Stimulated activated CD8-positive, alpha-beta memory T cell treated with anti-CD3 and anti-CD28 coated beads, Interleukin-7, amount 100 ng/mL, for 24 hours (primary cell): ENCODE results near the gene IRX1.

Experiments used
- DNase-seq: peaks from one replicate; pipeline ENCODE4 v3.0.0-alpha.2; 2020; ENCODE audit warnings: low read depth

The IRX1 gene

DNA sequence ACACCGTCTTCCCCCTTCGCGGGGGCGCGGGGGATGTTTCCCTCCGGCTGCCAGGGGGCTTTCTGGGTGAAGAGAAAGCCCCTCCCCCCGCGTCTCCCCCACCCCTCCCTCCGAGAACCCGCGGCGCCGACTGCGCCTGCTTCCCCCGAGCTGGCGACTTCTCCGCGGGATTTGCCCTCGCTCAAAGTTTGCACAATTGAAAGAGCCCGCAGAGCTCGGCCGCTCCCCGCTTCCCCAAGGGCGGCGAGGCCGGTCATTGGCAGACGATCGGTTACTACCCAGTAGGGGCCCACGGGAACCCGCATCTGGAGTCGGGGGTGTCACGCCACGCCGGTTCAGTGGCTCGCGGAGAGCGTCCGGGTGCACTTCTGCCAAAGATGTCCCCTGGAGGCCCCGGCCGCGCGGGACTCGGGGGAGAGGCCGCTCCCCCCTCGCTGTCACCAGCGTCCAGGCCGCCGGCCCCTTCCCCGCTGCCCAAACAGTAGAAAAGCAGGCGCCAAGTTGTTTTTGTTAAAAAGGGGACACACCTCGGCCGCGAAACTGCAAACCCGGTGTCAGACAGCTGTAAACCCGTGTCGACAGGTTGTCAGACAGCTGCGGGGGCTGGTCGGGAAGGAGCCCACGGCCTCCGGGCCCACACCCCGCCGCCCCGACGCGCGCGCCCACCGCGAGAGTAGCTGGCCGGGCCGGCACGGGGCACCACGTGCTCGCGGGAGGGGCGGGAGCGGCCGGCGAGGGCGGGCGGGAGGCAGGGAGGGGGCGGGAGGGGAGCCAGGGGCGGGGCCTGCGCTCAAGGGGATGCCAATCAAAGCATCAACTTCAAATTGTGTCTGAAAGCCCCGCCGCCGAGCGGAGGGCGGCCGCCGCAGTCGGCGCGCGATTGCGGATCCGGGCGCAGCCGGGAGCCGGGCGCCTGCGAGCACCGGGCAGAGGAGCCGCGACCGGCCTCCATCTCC, at the start of gene IRX1:
IRX1 (plus strand) TSS at position 827 of the 956 bp plus-strand sequence. CDS start 274 bp downstream, outside the sequence.
- DNase-seq = no peak

DNA sequence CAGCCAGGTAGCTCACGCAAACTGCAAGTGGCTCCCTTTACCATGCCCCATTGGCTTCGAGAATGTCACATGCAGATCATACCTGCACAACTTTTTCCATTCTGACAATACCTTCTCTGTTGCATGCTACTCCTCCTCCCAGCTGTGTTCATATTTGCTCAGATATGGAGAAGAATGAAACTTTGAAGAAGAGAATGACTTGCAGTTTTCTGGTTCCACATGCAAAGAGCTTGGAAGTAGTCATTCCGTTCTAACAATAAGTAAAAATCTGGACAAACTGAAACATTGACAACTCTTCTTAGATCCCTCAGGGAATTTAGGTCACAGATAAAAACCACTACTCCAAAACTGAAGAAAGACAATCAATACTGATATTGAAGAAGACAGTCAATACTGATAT, 49.6 kb upstream of the IRX1 start:
- DNase-seq = no peak

DNA sequence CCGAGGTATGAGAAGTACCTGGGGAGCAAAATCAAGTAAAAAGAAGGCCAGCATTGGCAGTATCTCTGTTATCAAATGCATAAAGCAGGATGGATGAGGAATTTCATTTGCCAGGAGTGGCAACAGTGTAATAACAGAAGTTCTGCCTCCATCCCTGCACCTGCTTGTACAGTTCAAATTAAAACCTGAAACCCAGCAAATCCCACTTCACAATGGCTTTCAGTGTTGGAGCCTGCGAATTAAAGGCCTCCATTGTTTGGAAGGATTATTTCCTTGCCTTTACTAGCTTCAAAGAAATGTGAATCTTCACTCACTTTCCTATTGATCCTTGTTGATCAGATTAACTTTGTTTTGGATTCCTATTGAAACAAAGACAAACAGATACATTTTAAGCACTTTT, 31.5 kb upstream of the IRX1 start:
- DNase-seq = no peak

DNA sequence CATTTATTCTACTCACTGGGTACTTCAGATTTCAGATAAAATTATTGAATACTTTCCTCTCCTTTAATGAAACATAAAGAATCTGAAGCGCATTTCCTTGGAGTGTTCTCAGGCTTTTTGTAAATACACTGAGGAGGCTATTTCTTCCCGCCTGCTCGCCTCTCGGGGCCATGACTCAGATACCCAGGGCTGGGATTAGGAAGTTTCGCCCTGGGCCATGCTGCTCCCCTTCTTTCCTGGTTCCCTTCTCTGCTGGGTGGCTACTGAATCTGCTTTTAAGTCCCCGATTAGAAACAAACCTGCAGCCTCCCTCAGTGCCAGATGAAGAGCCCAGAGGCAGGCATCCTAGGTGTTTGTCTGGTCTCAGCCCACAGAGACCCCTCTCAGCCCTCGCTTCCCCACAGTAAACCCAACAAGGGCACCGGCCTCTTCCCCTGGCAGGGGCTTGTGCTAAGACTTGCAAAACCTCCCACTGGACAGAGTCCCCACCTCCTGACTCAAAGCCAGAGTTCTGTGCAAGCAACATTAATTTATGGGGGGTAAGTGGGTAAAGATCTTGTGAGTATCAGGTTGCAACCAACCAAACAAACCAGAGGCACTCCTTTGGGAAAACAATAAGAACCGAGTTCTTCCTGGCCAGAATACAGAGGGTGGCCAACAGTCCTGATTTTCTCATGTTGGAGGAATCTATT, 30.7 kb upstream of the IRX1 start:
- DNase-seq = no peak

DNA sequence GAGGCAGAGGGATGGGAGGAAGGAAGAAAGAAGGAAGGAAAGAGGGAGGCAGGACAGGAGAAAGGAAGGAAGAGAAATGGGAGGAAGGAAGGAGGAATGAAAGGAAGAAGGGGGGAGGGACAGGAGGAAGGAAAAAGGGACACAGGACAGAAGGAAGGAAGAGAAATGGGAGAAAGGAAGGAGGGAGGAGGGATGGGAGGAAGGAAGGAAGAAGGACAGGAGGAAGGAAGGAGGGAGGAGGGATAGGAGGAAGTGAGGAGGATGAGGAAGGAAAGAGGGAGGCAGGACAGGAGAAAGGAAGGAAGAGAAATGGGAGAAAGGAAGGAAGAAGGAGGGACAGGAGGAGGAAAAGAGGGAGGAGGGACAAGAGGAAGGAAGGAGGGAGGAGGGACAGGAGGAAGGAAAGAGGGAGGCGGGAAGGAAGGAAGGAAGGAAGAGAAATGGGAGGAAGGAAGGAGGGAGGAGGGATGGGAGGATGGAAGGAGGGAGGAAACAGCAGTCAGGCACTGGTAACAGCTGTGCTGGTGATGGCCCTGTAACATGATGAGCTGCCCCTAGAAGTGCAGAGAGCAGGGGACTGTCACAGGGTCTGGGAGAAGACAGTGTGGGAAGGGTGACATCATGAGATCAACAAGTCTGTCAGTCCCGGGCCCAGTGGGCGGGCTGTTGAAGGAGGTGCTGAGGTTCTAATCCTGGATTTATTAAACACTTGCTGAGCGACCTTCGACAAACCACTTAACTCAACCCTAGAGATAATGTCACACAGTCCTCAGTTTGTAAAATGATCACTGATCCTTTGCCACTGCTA, 10.7 kb upstream of the IRX1 start:
- no peak for DNase-seq

DNA sequence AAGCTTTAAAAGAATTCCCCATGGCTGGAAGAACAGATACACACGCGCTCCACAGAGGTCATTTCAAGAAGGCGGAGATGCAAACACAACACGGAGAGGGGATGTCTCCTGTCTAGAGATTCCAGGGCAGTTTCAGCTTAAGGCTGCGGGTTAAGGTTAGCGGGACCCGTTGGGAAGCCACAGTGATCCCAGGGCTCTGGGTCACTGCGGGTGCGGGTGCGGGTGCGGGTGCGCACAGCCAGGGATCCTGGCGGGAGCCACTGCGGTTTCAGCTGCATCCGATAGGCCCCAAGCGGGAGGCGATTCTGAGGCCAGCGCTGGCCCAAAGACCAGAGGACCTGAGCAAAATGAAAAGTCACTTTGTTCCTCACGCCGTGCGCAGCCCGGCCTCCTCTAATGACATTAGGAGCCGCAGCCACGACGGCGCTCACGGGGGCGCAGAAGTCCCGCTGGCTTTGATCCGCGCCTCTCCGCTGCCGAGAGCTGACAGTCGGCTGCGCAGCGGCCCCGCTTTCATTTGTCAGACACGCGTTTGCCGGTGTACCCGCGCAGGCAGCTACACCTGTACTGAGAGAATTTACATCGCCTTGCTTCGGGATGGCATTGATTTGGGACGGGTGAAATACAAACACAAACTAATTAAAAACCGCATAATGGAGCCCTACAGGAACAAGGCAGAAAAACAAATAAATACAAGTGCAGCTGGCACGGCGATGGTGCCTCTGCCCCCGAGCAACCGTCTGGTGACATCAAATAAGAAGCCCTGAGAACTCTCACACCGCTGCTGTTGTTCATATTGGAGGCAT, 5.3 kb upstream of the IRX1 start:
- no peak for DNase-seq

- no peak for DNase-seq
These were observed 4.4 kb upstream of the IRX1 start for GRCh38 chr5:3590967-3591900.

DNA sequence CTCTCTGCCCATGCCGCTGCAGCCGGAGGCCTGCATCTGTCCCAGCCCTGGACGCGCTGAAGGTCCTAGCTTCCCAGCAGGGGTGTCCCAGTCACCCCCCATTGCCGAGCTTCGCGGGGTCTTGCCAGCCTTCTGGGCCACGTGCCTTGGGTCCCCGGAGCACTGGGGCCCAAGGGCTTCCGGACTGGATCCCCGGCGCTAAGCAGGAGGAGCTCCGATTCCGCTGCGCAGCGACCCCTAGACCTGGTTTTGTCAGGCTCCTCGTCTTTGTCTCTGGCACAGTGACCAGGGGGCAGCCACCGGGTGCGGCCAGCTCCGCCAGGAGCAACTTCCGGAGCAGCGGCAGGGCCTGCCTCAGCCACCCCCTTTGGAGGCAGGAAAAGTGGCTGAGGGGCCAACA, 3.3 kb upstream of the IRX1 start:
- DNase-seq = no peak

DNA sequence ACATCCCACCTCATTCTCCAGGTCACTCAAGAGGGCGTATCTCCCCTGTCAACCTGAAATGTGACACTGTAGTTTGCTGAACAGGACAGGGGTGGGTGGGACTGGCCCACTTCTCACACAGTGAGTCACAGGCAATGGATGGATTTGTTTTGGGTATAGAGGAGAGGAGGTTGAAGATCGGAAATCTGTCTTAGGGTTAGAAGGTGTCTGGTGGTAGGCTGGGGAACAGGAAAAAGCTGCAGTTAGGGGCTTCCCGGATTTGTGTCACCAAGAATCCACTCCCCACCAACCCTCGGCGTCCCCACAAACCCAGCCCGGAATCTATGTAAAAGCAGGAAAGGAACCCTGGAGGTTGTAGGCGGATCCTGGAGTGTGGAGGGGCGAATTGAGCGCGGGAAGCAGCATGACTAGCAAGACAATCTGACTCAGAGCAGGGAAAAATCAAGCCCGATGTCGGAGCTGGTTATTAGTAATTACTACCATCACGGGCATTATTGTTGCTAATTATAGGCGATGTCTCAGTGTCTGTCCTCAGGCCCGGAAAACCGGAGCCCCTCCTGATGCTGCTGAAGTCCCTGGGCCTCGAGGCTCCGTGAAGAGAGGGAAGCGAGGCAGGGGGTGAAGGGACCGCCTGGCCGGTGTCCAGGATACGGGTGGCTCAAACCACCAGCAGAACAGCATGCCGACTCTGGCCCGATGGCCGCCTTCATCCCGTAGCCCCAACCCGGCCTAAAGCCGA, 1.7 kb upstream of the IRX1 start:
- no peak for DNase-seq

DNA sequence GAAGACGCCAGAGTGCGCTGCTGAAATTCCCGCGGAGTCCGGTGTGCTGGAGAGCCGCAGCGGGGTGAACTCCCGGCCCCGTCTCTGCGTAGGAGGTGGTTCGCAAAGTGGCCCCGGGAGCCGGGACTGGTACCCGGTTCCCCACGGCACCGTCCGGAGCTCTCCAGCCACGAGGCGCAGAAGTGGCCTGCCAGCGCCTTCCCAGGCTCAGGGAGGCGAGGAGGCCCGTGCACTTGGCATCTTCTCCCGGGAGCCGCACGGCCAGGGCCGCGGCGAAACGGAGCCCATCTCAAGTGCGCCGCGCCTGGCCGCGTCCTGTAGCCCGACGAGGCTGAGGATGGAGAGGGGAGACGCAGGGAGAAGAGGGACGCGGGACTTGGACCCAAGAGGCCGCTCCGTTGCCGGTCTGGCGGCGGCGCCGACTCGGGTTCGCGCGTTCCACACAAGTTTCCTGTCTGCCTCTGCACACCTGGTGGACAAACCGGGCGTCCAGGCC, 1.1 kb upstream of the IRX1 start:
- no peak for DNase-seq

DNA sequence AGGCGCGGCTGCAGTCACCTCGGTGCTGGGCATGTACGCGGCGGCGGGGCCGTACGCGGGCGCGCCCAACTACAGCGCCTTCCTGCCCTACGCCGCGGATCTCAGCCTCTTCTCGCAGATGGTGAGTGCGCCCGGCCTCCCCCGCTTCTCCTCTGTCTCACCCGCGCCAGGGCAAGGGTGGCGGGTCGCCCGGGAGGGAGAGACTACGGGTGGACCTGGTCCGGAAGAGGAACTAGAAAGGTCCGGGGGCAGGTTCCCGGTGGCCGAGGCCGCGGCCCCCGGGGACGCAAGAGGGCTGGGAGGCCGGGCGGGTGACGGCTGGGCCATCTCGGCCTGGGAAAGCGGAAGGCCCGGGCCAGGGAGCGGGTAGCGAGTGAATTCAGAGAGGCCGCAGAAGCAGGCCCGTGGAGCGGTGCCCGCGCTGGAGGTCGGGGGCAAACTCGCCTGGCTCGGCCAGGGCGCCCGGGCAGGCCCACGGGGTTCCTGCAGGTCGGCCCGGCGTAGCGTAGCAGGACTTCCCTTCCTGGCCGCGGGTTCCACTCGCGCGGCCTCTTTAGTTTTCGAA, 711 bp downstream of the IRX1 start:
- DNase-seq = no peak

DNA sequence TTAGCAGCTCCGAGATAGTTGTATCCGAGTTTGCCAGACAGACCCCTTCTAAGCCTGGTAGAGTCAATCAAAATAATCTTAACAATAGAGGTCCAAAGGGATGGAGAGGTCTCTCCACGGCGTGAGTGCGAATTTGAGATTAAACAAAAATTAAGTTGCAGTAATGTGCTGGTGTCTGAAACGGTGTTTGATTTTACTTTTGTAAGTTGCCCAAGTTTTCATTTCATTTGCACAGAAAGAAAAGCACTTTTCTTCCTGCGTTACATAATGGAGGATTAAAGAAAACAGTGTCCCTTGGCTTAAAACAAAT, 1.2 kb downstream of the IRX1 start:
- DNase-seq = no peak

DNA sequence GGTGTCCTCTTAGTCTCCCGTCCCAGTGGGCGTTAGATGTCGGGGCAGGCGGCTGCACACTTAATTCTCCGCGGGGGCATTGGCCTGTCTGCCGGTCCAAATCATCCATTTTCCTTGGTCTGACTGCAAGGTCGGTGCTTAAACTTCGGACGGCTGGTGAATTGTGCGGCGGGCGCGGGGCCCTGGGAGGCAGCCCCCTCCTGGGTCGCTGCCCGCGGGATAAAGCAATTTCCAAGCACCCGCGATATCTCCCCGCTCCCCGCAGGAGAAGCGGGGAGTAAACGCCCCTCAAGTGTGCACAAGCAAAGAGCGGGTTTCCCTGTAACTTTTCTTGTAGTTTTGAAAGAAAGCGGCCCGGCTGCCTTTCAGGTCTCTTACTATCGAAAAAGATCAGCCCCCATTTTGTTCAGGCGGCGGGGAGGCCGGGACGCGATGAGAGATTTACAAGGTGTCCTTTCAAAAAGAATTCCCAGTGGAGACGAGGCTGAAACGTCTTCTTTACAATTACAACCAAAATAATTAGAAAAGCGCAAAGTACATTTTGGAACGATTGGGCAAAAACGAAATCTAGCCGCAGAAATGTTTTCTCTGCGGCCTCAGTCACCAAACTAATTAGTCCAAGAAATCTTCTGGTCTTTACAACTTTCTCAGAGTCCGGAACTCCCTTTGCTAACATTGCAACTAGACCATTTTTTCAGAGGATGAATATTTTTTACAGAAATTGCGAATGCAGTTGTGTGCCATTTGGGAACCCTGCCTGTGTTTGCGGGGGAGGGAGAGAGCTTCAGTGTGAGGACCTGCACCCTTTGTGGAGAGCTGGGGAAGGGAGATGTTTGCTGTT, 1.8 kb downstream of the IRX1 start:
- DNase-seq = no peak

- DNase-seq = no peak
These were observed 2.6 kb downstream of the IRX1 start for GRCh38 chr5:3598207-3598606.

GRCh38 chr5:3598769-3599211, 3.2 kb downstream of the IRX1 start:
- DNase-seq = no peak

DNA sequence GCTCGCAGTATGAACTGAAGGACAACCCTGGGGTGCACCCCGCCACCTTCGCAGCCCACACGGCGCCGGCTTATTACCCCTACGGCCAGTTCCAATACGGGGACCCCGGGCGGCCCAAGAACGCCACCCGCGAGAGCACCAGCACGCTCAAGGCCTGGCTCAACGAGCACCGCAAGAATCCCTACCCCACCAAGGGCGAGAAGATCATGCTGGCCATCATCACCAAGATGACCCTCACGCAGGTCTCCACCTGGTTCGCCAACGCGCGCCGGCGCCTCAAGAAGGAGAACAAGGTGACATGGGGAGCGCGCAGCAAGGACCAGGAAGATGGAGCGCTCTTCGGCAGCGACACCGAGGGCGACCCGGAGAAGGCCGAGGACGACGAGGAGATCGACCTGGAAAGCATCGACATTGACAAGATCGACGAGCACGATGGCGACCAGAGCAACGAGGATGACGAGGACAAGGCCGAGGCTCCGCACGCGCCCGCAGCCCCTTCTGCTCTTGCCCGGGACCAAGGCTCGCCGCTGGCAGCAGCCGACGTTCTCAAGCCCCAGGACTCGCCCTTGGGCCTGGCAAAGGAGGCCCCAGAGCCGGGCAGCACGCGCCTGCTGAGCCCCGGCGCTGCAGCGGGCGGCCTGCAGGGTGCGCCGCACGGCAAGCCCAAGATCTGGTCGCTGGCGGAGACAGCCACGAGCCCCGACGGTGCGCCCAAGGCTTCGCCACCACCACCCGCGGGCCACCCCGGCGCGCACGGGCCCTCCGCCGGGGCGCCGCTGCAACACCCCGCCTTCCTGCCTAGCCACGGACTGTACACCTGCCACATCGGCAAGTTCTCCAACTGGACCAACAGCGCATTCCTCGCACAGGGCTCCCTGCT, 3.8 kb downstream of the IRX1 start:
- no peak for DNase-seq
